ENCODE data around the gene PGLYRP2.

DNA sequence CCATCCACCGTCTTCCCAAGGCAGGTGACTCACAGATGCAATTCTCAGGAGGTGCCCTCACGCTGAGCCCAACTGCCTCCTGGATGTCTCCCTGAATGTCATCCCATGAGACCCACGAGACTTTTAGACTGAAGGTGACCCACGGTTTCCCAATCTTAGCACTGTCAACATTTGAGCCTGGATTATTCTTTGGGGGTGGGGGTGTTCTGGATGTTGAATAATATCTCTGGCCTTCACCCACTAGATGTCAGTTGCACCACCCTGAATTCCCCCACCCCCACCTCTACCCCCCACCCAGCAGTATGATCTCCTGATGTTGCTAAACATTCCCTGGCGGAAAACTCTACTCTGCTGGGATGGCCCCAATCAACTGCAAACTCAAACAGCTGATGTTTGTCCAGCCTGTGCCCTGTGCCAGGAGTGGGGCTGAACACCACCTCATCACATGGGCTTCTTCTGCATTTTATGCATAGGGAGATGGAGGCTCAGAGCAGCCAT lies 26.8 kb upstream of the PGLYRP2 start:
- TF ChIP-seq CTCF (IDR thresholded peaks at IDR 0.05; ENCODE audit: low read depth, low read length, poor library complexity, severe bottlenecking) = no peak
- TF ChIP-seq EZH2phosphoT487 (IDR thresholded peaks at IDR 0.05; ENCODE audit: borderline replicate concordance, low read length) = no peak

Data from DOHH2 (cell line).